ENCODE measurements around the gene ARID2. TPM values are rescaled to one million over a fixed set of nuclear protein-coding genes. Genes with fewer than 3 reads are reported as not detected.

Gene ARID2
- total RNA-seq, 1 experiment from 2014 or later: 64.9 TPM

DNA sequence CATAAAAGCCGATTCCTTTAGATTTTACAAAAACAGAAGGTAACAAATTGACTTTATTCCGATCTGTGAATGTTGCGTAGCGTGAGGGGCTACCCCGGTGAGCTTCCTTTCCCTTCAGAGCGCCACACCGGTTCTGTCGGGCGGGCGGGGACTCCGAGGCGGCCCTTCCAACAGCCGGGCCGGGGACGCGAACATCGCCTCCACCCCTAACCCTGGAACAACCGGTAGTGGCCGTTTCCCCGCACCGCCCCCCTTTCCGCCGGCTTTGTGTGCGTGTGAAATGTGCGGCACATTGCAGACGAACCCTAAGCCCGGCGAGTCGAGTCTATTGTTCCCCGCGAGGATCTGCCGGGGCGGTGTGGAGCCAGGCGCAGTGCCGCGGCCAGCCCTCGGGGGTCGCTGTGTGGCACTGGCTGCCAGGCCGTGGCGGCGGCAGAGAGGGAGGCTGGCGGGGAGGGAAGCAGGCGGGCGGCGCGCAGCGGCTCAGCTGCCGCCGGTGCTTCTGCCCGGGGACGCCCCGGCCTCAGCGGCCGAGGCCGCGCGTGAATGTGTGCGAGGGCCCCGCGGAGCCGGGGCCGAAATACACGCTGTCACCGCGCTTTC lies 775 bp upstream of the ARID2 start:
- Histone ChIP-seq H3K27me3 (no peaks in the 10 kb centered on the region), H3K36me3 (peaks cover 16% of the 10 kb centered on the region), H3K9me3 (replicated peaks) (no peaks in the 10 kb centered on the region), H3K4me3 (peak overlapping the region; percentile 82), H3K27ac (peak overlapping the region; percentile 94), H3K4me1 (peaks cover 15% of the 10 kb centered on the region)
- peak; percentile 99 for DNase-seq

GRCh38 chr12:45730084-45730347 lies 510 bp downstream of the ARID2 start:
- Histone ChIP-seq H3K9me3 (replicated peaks) (no peaks in the 10 kb centered on the region), H3K4me3 (peak overlapping the region; percentile 82), H3K27me3 (no peaks in the 10 kb centered on the region), H3K4me1 (peaks cover 15% of the 10 kb centered on the region), H3K36me3 (peaks cover 29% of the 10 kb centered on the region), H3K27ac (peak overlapping the region; percentile 94)
- DNase-seq: no peak

DNA sequence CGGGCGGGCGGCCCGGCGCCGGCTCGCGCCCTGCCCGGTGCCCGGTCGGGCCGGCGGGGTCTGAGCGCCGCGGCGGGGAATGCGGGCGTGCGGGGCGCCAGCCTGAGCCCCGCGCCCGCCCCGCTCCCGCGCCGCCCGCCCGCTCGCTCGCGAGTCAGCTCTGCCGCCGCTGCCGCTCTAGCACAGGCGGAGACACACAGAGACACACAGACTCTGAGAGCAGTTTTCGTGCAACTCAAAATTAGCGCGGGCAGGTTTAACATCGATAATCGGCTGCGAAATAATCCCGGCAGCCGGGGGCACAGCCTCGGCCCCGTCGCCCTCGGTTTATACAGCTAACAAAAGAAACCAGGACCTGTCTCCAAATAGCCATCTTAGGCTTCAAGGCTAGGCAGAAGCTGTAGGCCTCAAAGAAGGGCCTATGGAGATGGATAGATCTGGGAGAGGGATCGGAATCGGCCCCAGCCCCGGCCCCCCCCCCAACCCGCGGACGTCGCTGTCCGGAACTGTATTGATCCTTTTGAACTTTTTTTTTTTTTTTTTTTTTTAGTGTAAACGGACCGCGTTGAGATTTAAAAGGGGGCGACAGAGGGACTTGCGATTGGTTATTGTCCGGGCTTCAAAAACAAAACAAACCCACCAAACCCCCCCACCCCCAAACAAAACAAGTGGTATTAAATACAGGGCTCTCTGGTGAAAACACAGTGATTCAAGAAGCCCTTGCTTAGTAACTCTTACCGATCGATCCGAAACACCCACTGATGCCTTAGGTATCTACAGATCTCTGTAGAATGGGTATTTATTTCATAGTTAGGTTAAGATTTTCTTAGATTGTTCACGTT lies 1.1 kb downstream of the ARID2 start:
- Histone ChIP-seq H3K4me3 (peak overlapping the region; percentile 82), H3K27me3 (no peaks in the 10 kb centered on the region), H3K9me3 (replicated peaks) (no peaks in the 10 kb centered on the region), H3K4me1 (peaks cover 15% of the 10 kb centered on the region), H3K27ac (peak overlapping the region; percentile 94), H3K36me3 (peaks cover 31% of the 10 kb centered on the region)
- peak; percentile 63 to 81 for DNase-seq

GRCh38 chr12:45731190-45731775 lies 1.8 kb downstream of the ARID2 start:
- H3K4me3 ChIP-seq: peak overlapping the region; percentile 82
- H3K9me3 ChIP-seq (replicated peaks): no peaks in the 10 kb centered on the region; the same call in 1 of the 2 replicates
- H3K27ac ChIP-seq: peak overlapping the region; percentile 69
- H3K27me3 ChIP-seq: no peaks in the 10 kb centered on the region
- peaks cover 32% of the 10 kb centered on the region for H3K36me3 ChIP-seq
- DNase-seq: no peak
- H3K4me1 ChIP-seq: peaks cover 15% of the 10 kb centered on the region

DNA sequence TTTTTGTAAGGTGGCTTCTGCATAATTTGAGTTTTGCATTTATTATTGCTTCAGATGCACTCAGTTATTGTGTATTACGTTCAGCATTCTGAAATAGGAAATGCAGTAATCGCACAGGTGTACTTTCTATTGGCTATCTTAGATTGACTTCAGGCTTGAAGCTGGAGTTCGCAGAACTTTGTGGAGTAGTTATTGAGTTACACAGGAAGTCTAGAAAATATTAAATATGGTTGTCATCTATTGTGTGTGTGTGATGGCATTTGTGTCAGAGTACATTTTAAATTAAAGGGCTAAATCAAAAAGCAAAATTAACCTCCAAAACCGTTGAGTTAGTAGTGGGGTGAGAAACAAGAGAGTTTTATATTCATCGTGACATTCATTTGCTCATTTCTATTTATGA lies 2.7 kb downstream of the ARID2 start:
- peaks cover 15% of the 10 kb centered on the region for H3K4me1 ChIP-seq
- peak overlapping the region; percentile 82 for H3K4me3 ChIP-seq
- H3K27ac ChIP-seq: no peak overlapping the region
- peaks cover 41% of the 10 kb centered on the region for H3K36me3 ChIP-seq
- DNase-seq: peak in 1 of 2 experiments; percentile 31
- H3K27me3 ChIP-seq: no peaks in the 10 kb centered on the region
- no peaks in the 10 kb centered on the region; the same call in 1 of the 2 replicates for H3K9me3 ChIP-seq (replicated peaks)

DNA sequence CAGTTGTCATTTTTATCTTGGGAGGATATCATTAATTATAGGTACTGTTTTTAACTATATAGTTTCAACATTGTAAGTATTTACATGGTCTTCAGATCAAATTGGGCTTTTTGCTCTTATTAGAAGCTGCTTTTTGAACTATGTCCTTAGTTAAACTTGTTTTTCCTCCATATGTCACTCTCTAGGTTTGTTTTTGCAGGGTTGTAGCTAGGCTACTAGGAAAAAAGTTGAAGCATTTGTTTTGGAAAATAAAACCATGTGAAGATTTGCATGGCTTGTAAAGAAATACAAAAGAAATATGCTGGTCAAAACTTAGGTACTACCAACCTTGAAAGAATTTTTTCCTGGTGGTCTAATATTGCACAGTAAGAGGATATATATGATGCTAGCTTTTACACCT lies 3.4 kb downstream of the ARID2 start:
- DNase-seq: no peak
- H3K27ac ChIP-seq: no peak overlapping the region
- H3K36me3 ChIP-seq: peaks cover 46% of the 10 kb centered on the region
- no peak overlapping the region for H3K4me3 ChIP-seq
- H3K27me3 ChIP-seq: no peaks in the 10 kb centered on the region
- peaks cover 15% of the 10 kb centered on the region for H3K4me1 ChIP-seq
- H3K9me3 ChIP-seq (replicated peaks): no peaks in the 10 kb centered on the region; the same call in 1 of the 2 replicates

DNA sequence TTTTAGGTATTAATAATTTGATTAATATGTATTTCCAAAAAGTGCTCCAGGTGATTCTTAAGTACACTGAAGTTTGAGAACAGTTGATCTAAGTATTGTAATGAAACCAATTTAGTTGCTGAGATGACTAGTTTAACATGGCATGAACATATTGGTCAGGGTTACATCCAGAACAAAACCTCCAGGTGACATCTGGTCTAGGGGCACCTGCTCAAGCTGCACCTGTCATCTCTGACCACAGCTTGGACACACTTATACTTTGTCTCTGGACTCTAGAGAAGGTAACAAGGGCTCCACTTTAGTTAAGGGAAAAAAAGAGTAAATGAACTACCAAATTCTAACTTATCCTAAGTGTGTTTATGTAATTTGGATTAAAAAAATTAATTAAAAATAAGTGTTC lies 8.1 kb downstream of the ARID2 start:
- Histone ChIP-seq H3K36me3 (peaks cover 74% of the 10 kb centered on the region), H3K27me3 (no peaks in the 10 kb centered on the region), H3K9me3 (replicated peaks) (peaks cover 5% of the 10 kb centered on the region), H3K27ac (no peak overlapping the region), H3K4me1 (peaks cover 9% of the 10 kb centered on the region), H3K4me3 (no peak overlapping the region)
- peak in 1 of 2 experiments; percentile 18 for DNase-seq

GRCh38 chr12:45742590-45742989 lies 13.1 kb downstream of the ARID2 start:
- H3K4me1 ChIP-seq: no peaks in the 10 kb centered on the region
- no peak for DNase-seq
- no peaks in the 10 kb centered on the region for H3K27me3 ChIP-seq
- H3K27ac ChIP-seq: no peak overlapping the region
- H3K36me3 ChIP-seq: peaks cover 57% of the 10 kb centered on the region
- H3K9me3 ChIP-seq (replicated peaks): peaks cover 14% of the 10 kb centered on the region
- H3K4me3 ChIP-seq: no peak overlapping the region

GRCh38 chr12:45743247-45743646 lies 13.7 kb downstream of the ARID2 start:
- H3K9me3 ChIP-seq (replicated peaks): peaks cover 14% of the 10 kb centered on the region; the same call in 1 of the 2 replicates
- H3K27me3 ChIP-seq: no peaks in the 10 kb centered on the region
- no peak for DNase-seq
- H3K36me3 ChIP-seq: peaks cover 62% of the 10 kb centered on the region
- no peaks in the 10 kb centered on the region for H3K4me1 ChIP-seq
- no peak overlapping the region for H3K4me3 ChIP-seq
- H3K27ac ChIP-seq: no peak overlapping the region

GRCh38 chr12:45745861-45746277 lies 16.4 kb downstream of the ARID2 start:
- Histone ChIP-seq H3K9me3 (replicated peaks) (peaks cover 14% of the 10 kb centered on the region; the same call in 1 of the 2 replicates), H3K36me3 (peaks cover 59% of the 10 kb centered on the region), H3K4me3 (no peak overlapping the region), H3K27me3 (no peaks in the 10 kb centered on the region), H3K4me1 (no peaks in the 10 kb centered on the region), H3K27ac (no peak overlapping the region)
- DNase-seq: no peak

GRCh38 chr12:45756666-45757065 lies 27.2 kb downstream of the ARID2 start:
- H3K27me3 ChIP-seq: no peaks in the 10 kb centered on the region
- H3K4me3 ChIP-seq: no peak overlapping the region
- no peaks in the 10 kb centered on the region for H3K9me3 ChIP-seq (replicated peaks)
- H3K27ac ChIP-seq: no peak overlapping the region
- H3K36me3 ChIP-seq: peaks cover 7% of the 10 kb centered on the region; the same call in 1 of the 2 replicates
- no peaks in the 10 kb centered on the region for H3K4me1 ChIP-seq
- peak in 1 of 2 experiments; percentile 15 for DNase-seq

- Histone ChIP-seq H3K27me3 (no peaks in the 10 kb centered on the region), H3K9me3 (replicated peaks) (no peaks in the 10 kb centered on the region), H3K27ac (no peak overlapping the region)
Observed at GRCh38 chr12:45757172-45757571, 27.7 kb downstream of the ARID2 start.

GRCh38 chr12:45760333-45760732 lies 30.8 kb downstream of the ARID2 start:
- Histone ChIP-seq H3K4me1 (no peaks in the 10 kb centered on the region), H3K36me3 (no peaks in the 10 kb centered on the region), H3K27me3 (no peaks in the 10 kb centered on the region), H3K9me3 (replicated peaks) (no peaks in the 10 kb centered on the region), H3K27ac (no peak overlapping the region), H3K4me3 (no peak overlapping the region)
- no peak for DNase-seq

More at GRCh38 chr12:45757172-45757571, 27.7 kb downstream of the ARID2 start:
- Histone ChIP-seq H3K36me3 (peaks cover 4% of the 10 kb centered on the region; the same call in 1 of the 2 replicates), H3K4me1 (no peaks in the 10 kb centered on the region), H3K4me3 (no peak overlapping the region)
- no peak for DNase-seq

DNA sequence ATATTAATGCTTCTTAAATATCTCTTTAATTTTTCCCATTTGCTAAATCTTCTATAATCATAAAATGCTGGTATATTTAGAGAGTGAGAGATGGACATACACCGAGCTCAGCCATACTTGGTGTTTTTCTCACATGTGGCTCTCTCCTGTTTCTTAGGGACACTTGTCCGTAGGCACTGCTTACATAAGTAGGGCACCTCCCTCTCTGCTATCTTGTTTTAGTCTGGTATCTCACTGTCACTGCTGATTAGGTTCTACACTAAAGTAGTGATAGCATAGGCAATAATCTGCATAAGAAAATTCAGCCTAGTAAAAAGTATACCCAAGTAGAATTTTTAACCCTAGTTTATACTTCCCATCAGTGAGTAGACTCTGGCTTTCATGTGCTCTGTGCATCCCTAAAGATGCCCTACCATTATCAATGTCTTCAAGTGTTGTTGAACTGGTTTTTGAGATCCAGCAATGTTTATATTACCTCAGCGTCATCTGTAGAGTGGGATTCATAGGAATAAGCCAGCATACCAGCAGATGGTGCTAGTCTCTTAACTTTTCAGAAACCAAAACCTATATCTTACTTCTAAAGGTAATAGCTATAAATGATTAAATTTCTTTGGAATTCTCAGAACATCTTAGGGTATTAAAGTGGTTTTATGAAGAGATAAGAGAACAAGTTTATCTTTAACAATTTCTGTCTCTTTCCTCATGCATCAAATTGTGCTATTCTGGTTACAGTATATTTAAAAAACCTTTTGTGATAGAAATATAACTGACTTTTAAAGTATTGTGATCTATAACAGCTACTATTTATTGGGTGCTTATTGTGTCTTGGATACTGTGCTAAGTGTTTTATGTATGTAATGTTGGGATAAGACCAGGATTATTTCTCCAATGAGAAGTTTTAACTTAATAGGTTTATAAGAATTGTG lies 32.9 kb downstream of the ARID2 start:
- Histone ChIP-seq H3K9me3 (replicated peaks) (no peaks in the 10 kb centered on the region), H3K4me3 (no peak overlapping the region), H3K27ac (no peak overlapping the region), H3K36me3 (peaks cover 12% of the 10 kb centered on the region), H3K27me3 (no peaks in the 10 kb centered on the region), H3K4me1 (no peaks in the 10 kb centered on the region)
- DNase-seq: peak in 1 of 2 experiments; percentile 55

Data from SJCRH30 (cell line).